ENCODE measurements around the gene UST.

GRCh38 chr6:149087898-149088297 lies 341.1 kb downstream of the UST start:
- no peak for TF ChIP-seq CTCF (IDR thresholded peaks at IDR 0.05)
- TF ChIP-seq POLR2A (IDR thresholded peaks at IDR 0.05): no peak

All from right lobe of liver (tissue), 4 donors.